HL-60 (cell line): ENCODE data around the gene KIF20B.

Experiments used
- DNase-seq, 2 experiments: peaks; one replicate each; pipeline ENCODE4 v3.0.0-alpha.2; 2010 to 2020; ENCODE audit warnings: low read depth in 1 of 2, low spot score in 1 of 2
- H3K27ac ChIP-seq: fragments of 250-450 bp; sonication (Bioruptor Pico); replicated peaks from 2 replicates; pipeline ENCODE4 v1.5.1; 2020; ENCODE audit warnings: mild to moderate bottlenecking, moderate library complexity
- H3K27me3 ChIP-seq: fragments of 250-450 bp; sonication (Bioruptor Pico); 2 replicates; pipeline ENCODE4 v1.5.1; 2021; ENCODE audit warnings: mild to moderate bottlenecking, moderate library complexity; ENCODE audit not compliant: insufficient read depth, poor library complexity, severe bottlenecking
- H3K4me3 ChIP-seq: replicated peaks from 2 replicates; pipeline ENCODE4 v1.5.1; 2011; ENCODE audit warnings: mild to moderate bottlenecking, control low read depth, low read length; ENCODE audit not compliant: insufficient read depth
- CTCF ChIP-seq: IDR thresholded peaks from one replicate; pipeline ENCODE4 v1.5.1; 2011; ENCODE audit warnings: low read length, control low read depth, inconsistent platforms; ENCODE audit not compliant: insufficient read depth
- GABPA ChIP-seq: IDR thresholded peaks from 2 replicates; pipeline ENCODE4 v1.6.1; 2012; ENCODE audit warnings: low read depth
- POLR2AphosphoS5 ChIP-seq: IDR thresholded peaks from 2 replicates; pipeline ENCODE4 v1.6.1; 2012; ENCODE audit warnings: low read depth
- REST ChIP-seq: IDR thresholded peaks from 2 replicates; pipeline ENCODE4 v1.6.1; 2012; ENCODE audit warnings: low read depth; ENCODE audit not compliant: insufficient replicate concordance
- SPI1 ChIP-seq: IDR thresholded peaks from 2 replicates; pipeline ENCODE4 v1.6.1; 2012; ENCODE audit warnings: low read depth, mild to moderate bottlenecking, borderline replicate concordance
- long read RNA-seq: library from polyadenylated mRNA; unstranded; transcript quantifications from one replicate; pipeline ENCODE4 v2.0.0, GENCODE V29; 2020

Gene KIF20B
- long read RNA-seq, partial matches to known transcripts = 217 of 235 reads
- long read RNA-seq, other reads (novel, unspliced or antisense) = 18 of 235 reads

- Histone ChIP-seq H3K27ac (peak within 1 kb of the TSS; percentile 79), H3K4me3 (peak within 1 kb of the TSS; percentile 89), H3K27me3 (no peaks in the 10 kb centered on the region)
- DNase-seq = peak; percentile 86 to 97
- peak; percentile 87 for TF ChIP-seq POLR2AphosphoS5
- no peak for TF ChIP-seq SPI1
- no peak for TF ChIP-seq CTCF
- TF ChIP-seq REST = peak; percentile 60
Measured at GRCh38 chr10:89701242-89702120, at the start of gene KIF20B. KIF20B (plus strand) TSS chr10:89701590; CDS start chr10:89705295, 3,705 bp downstream.

GRCh38 chr10:89651916-89652573 is 49.3 kb upstream of the KIF20B start:
- TF ChIP-seq REST (no peak), GABPA (no peak), SPI1 (no peak), POLR2AphosphoS5 (no peak), CTCF (no peak)
- Histone ChIP-seq H3K27me3 (no peaks in the 10 kb centered on the region), H3K4me3 (no peak overlapping the region), H3K27ac (no peak overlapping the region)
- DNase-seq = no peak

GRCh38 chr10:89652806-89653370 is 48.5 kb upstream of the KIF20B start:
- no peak overlapping the region for H3K4me3 ChIP-seq
- DNase-seq = no peak

More at GRCh38 chr10:89652806-89653370, 48.5 kb upstream of the KIF20B start:
- TF ChIP-seq GABPA (no peak), POLR2AphosphoS5 (no peak), SPI1 (no peak), REST (no peak), CTCF (no peak)
- Histone ChIP-seq H3K27me3 (no peaks in the 10 kb centered on the region), H3K27ac (no peak overlapping the region)
